EH (cell line): ENCODE measurements around the gene MAML2.

ENCODE experiments used
- DNase-seq: peaks from one replicate; pipeline ENCODE4 v3.0.0-alpha.2; 2015; ENCODE audit warnings: low read depth

MAML2 gene

GRCh38 chr11:96008161-96008720 lies 334.8 kb downstream of the MAML2 start:
- peak; percentile 33 for DNase-seq

GRCh38 chr11:96006037-96006436 lies 337.0 kb downstream of the MAML2 start:
- no peak for DNase-seq

DNA sequence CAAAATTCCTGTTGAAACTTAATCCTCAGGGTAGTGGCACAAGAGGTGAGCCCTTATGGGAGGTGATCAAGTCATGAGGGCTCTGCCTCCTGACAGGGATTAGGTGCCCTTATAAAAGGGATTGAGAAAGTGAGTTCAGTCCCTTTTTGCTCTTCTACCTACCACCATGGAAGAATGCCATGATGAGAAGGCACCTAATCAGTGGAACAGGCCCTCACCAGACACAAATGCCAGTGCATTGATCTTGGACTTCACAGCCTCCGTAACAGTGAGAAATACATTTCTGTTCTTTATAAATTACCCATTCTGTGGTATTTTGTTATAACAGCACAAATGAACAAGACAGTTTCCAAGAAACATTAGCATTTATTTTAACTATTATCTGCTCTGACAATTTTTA lies 338.1 kb downstream of the MAML2 start:
- no peak for DNase-seq

GRCh38 chr11:96002754-96003290 lies 340.2 kb downstream of the MAML2 start:
- no peak for DNase-seq

- DNase-seq, result no peak
Measured at GRCh38 chr11:96002339-96002738, 340.7 kb downstream of the MAML2 start.

GRCh38 chr11:96001037-96001436 lies 342.0 kb downstream of the MAML2 start:
- peak; percentile 60 for DNase-seq

GRCh38 chr11:95999711-96000406 lies 343.1 kb downstream of the MAML2 start:
- no peak for DNase-seq

- DNase-seq, result no peak
Measured at GRCh38 chr11:95996621-95997235, 346.3 kb downstream of the MAML2 start.

- no peak for DNase-seq
Measured at GRCh38 chr11:95994329-95994728, 348.7 kb downstream of the MAML2 start.

DNA sequence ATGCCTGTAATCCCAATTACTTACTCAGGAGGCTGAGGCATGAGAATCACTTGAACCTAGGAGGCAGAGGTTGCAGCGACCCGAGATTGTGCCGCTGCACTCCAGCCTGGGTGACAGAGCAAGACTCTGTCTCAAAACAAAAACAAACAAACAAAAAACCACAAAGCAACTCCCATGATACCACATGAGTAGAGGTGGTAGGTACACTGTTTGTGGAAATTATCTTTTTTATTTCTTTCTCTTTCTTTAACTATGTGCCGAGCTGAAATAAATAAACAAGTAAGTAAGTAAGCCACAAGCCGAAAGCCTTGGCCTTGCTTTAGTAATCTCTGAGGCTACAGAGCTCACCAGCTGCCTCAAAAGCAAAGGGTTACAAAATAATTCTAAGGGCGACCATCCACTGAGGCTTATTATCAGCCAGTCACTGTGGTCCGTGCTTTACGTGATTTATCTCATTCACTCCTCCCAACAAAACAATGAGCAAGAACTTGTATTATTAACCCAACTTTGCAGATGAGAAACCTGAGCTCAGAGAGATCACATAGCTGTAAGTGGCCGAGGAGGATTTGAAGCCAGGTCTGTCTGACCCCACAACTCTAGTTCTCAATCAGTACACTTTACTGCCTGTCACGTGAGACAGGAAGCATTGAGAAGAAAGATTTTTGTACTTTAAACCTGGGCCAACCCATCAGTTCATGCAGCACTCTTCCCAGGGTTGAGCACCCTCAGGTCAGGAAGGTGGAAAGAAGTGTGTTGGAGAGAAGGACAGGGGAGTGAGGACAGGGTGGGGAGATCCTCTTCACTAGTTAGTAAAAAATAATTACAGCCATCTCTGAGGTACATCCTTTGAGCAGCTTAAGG lies 349.3 kb downstream of the MAML2 start:
- no peak for DNase-seq

DNA sequence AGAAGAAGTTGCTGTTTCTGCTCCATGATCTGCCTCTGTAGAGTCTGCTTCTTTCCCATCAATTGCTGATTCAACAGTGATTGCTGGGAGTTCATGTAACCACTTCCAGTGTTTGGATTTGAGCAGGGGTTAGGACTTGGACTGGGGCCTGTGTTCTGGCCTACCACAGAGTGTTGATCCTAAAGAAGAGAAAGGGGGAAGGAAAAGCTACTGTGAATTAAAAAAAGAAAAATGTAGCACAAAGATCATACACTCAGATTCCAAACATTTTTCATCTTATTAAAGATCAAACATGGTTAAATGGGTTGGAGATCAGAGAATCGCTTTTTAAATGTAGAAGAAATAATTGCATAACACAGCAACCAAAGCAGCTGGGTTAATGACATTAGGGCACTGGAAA lies 351.4 kb downstream of the MAML2 start:
- DNase-seq, result peak; percentile 78

DNA sequence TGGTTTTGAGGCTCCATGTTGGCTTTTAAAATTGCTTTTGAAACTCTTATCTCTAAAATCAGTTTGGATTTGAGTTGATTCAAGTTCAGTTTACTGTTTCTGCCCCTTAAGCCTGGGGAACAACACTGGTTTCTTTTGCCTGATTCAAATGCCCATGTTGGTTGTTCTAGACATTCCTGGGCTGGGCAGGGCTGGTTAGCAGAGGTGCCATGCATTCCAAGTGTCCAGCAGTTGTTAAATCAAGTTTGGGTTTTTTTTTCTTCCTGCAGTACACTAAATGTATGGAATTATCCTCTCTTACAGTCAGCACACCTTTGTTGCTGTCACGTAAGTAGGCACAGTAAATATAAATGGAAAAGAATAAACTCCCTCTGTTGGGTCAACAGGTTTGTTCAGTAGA lies 351.9 kb downstream of the MAML2 start:
- DNase-seq, result peak; percentile 41

GRCh38 chr11:95989780-95990179 lies 353.2 kb downstream of the MAML2 start:
- no peak for DNase-seq

GRCh38 chr11:95989076-95989605 lies 353.9 kb downstream of the MAML2 start:
- DNase-seq, result no peak

- peak; percentile 38 for DNase-seq
Measured at GRCh38 chr11:95985174-95985808, 357.7 kb downstream of the MAML2 start.

- no peak for DNase-seq
Measured at GRCh38 chr11:95984072-95984471, 358.9 kb downstream of the MAML2 start.

- DNase-seq, result peak; percentile 54
Measured at GRCh38 chr11:95977534-95978174, 365.3 kb downstream of the MAML2 start.

DNA sequence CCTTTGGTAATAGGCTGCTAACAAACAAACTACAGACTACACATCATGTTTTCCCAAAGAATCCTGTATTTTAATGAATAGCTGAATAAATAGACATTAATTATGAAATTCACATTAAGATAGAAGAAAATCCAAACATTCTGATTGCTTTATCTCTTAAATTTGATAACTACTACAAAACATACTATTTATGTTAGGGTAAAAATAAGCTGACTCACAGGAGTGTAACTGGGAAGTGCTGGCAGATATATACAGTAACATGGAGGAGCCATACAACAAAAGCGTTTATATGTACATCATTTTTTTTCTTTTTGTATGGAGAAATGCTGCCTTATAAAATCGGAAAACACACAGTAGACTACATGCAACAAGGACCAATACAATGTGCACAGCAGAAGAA lies 366.4 kb downstream of the MAML2 start:
- DNase-seq, result no peak

DNA sequence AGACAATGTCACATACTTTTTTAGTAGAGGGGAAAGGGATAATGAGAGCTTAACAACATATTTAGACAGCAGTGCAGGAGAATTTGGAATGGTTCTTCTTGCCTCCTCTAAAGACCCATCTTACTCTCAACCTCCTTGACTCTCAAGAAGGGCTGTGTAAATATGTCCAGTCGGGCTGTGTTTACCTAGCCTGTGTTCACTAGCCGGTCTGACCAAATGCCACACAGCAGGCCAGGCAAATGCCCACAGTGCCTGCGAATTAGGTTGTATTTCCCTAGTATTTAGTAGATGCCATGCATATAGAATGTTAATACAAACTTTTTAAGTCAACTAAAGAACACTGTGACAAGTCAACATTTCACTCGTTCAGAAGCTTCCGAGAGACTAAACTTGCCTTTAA lies 367.7 kb downstream of the MAML2 start:
- no peak for DNase-seq

DNA sequence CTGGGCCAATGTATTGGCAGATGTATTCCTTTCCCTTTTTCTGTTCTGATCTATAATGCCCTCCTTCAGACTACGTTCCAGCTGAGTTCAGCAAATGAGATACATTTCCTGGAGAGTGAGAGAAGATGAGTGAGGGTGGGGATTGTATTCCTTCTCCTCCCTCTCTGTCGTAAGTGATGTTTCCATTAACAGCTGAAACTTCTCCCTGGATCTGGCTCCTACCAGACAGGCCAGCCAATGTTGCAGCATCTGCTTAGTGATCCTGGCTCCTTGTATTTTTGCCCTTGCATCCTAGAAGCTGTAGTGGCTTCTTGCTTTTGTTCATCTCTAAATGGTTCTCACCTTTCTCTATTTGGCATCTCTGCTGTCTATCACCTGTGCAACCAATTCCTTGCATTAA lies 370.9 kb downstream of the MAML2 start:
- DNase-seq, result no peak

GRCh38 chr11:95968585-95968984 lies 374.4 kb downstream of the MAML2 start:
- DNase-seq, result peak; percentile 27
